GM23248 (cell line): ENCODE results near the gene UMODL1.

Source experiments
- EZH2 ChIP-seq: fragments of 200-600 bp; sonication (generic); IDR thresholded peaks from 2 replicates; pipeline ENCODE4 v1.6.1; 2018; ENCODE audit warnings: antibody characterized with exemption, mild to moderate bottlenecking; ENCODE audit not compliant: insufficient read depth, poor library complexity, severe bottlenecking
- EZH2phosphoT487 ChIP-seq: fragments of 200-600 bp; sonication (generic); IDR thresholded peaks from 2 replicates; pipeline ENCODE4 v1.6.1; 2018; ENCODE audit warnings: antibody characterized with exemption, moderate library complexity, mild to moderate bottlenecking, low read depth; ENCODE audit not compliant: insufficient read depth

DNA sequence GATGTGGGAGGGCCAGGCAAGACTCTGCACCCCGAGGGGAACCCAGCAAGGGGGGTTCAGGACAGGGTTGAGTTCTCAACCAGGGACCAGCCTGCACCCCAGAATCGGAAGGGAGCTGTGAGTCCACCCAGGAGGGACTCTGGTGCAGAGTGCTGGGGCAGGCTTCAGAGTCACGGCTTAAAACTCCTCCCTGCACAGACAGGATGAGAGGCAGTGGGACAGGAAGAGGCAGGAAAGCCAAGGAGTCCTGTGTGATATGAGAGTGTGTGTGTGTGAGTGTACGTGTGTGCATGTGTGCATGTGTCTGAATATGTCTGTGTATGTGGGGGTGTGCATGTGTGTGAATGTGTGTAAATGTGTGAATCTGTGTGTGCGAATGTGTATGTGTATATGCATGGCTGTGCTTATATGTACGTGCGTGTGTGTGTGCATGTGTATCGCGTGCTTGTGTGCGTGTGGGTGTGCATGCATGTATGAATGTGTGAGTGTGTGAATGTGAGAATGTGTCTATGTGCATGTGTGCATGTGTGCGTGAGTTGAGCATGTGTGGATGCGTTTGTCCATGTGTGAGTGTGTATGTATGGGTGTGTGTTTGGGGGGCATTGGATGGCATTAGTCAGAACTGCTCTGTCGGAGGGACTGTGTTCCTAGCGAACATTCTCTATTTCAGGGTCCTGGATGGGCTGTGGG is 52.2 kb downstream of the UMODL1 start:
- TF ChIP-seq EZH2 (no peak), EZH2phosphoT487 (no peak)
